SK-N-DZ (cell line): ENCODE measurements around the gene CADPS2.

Experiments used
- DNase-seq: peaks from one replicate; pipeline ENCODE4 v3.0.0-alpha.2; 2015; ENCODE audit warnings: low spot score

Gene CADPS2

DNA sequence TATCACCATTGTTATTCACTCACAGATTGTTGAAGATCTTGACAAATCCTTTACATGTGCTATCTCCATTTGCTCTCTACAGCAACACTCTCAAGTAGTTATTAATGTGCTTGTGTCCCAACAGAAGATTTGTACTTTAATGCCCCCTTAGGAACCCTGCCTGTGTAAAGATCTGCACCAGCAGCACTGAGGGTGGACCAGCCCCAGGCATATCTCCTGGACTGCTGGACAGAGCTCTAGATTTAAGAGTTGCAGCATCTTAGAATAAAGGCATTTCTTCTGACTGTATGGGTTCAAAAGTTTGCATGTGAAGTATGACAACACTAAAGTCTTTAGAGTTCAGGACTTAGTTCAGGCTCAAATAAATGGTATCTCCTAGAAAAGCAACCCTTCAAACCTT is 282.0 kb downstream of the CADPS2 start:
- DNase-seq, result no peak

DNA sequence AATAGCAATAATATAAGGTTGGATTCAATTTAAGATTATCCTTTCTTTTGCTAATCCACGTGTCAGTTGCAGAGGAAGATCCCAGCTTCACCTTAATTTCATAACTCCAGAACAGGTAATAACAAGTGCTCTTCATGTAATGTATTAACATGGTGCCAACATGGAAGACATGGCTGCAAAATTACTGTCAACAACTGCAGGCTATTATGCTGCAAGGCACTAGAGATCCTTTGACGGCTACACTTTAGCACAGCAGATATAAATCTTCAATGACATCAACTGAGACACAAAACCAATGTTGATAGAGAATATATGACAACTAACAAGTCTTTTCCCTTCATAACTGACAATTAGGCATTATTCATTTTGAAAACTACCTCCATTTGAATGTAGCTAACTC is 283.5 kb downstream of the CADPS2 start:
- DNase-seq, result no peak

- DNase-seq, result no peak
These were observed 285.6 kb downstream of the CADPS2 start for GRCh38 chr7:122600630-122601029.

GRCh38 chr7:122600042-122600441 is 286.2 kb downstream of the CADPS2 start:
- no peak for DNase-seq

DNA sequence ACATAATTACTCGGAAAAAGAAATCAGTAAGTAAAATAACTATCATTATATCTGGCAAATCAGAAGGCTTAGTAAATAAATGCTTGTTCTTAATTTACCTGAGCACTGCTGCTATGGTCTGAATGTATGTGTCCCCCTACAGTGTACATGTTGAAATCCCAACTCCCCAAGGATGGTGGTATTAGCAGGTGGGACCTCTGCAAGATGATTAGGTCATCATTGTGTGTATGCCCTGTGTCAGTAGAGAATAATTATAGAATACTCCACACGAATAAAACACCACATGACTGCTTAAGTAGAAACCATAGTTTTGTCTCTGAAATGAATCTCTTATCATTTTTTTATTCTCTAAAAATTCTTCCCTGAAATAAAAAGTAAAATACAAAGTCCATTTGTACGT is 289.0 kb downstream of the CADPS2 start:
- no peak for DNase-seq

DNA sequence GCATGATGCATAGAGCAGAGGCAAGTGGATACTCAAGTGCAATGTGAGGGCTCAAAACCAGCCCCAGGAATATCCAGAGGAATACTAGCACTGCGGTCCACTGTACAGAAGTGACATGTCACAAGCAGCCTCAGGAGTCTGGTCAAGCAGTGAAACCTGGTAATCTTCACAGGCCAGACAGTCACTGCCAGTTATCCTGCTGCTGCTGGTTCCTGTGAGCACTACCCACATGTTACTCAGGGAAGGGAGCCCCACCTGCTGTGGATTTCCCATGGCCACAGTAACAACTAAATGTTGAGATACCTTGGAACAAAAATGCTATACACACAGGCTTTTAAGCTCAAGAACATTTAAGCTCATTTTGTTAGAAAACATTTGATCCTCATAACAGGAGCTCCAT is 290.4 kb downstream of the CADPS2 start:
- no peak for DNase-seq

- DNase-seq, result no peak
These were observed 297.6 kb downstream of the CADPS2 start for GRCh38 chr7:122588621-122589020.

- DNase-seq, result no peak
These were observed 301.5 kb downstream of the CADPS2 start for GRCh38 chr7:122584676-122585251.

DNA sequence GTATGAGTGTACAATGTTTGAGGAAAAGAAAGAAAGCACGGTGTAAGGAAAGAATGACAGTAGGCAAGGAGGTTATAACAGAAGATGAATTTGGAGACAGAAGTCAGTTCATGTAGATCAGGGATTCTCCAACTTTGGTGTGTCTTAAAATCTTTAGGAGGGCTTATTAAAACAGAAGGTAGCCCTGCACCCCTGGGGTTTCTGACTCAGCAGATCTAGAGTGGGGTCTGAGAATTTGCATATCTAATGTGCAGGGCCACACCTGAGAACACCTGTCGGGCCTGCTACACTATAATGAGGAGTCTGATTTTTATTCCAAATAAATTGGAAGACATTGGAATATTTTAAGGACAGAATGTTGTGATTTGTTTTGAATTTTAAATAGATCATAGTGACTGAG is 307.9 kb downstream of the CADPS2 start:
- DNase-seq, result no peak

GRCh38 chr7:122577449-122578003 is 308.7 kb downstream of the CADPS2 start:
- DNase-seq, result no peak

- no peak for DNase-seq
These were observed 313.6 kb downstream of the CADPS2 start for GRCh38 chr7:122572706-122573105.

- DNase-seq, result no peak
These were observed 324.9 kb downstream of the CADPS2 start for GRCh38 chr7:122561326-122561725.

DNA sequence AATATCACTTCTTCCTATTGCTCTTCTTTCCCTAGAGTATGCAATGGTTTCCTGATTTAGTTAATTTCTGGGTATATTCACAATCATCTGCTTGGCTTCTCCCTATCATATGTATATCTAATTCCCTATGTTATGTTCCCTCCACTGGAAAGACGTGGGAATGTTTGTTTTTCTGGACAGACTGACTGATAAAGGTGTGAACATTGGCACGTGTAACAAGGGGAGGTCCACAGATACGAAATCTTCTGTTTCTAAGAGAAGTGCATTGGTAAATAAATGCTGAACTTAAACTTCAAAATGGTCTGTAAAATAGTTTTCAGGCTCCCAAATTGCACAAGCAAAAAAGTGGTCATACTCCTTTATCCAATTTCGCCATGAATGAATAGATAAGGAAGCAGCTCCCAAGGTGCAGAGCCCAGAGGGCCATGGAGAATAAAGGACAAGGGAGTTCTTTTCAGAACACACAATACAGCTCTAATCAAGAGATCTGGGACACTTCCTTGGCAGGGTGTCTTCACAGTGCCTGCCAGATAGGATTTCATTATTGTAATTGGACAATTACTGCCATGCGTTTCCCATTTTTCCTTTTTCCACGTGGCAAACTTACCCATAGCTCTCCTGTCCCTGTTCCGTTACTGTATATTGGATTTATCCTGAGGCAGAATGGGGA is 329.3 kb downstream of the CADPS2 start:
- DNase-seq, result no peak

DNA sequence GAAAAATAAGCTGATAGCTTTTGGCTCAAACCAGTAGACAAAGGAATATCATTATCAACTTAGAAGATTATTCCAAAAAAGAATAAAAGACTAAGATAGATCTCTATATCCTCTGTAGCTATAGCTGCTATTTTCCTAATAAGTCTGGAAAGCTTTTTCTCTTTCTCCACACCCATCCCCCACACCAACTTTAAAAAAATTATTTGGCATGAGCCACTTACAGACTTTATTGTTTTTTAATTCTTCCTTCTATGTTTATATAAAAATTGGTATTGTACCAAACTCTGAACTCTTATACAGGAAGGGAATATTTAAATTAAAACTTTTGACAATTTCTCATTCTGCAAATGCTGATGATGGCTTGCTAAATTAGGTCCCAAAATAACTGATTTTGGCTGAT is 330.0 kb downstream of the CADPS2 start:
- no peak for DNase-seq

DNA sequence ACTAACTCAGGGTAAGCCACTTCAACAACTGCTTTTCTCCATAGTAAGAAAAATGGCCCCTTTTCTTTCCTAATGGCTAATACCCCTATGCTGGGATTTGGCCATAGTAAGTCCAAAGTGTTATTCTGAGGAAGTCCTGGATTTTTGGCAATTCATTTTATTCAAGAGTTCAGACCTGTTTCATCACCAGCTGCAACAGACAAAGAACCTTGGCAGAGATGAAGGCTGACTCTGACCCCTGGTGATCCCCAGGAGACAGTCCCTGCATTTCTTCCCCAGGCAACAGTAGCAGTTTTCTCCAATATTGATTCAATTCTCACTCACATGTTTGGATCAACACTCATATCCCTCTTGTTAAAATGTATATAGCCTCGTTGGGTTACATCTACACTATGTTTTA is 332.5 kb downstream of the CADPS2 start:
- no peak for DNase-seq

- DNase-seq, result no peak
These were observed 333.5 kb downstream of the CADPS2 start for GRCh38 chr7:122552769-122553168.

- DNase-seq, result no peak
These were observed 335.7 kb downstream of the CADPS2 start for GRCh38 chr7:122550545-122550944.

DNA sequence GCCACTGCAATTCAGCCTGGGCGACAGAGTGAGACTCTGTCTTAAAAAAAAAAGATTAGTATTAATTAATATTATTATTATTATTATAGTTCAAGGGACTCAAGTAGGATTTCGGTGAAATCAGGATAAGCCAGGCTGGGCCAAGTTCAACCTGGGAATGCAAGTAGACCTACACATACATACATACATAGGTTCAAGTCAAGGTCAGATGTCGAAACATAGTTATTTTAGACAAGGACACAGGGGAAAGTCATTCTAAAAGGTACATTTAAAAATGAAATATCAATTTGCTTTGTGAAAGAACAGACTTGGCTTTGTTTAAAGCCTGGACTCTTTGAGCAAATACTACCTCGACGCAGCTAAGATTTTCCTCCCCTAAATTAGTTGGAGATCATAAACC is 336.7 kb downstream of the CADPS2 start:
- no peak for DNase-seq

GRCh38 chr7:122546496-122546895 is 339.8 kb downstream of the CADPS2 start:
- no peak for DNase-seq

- no peak for DNase-seq
These were observed 341.8 kb downstream of the CADPS2 start for GRCh38 chr7:122544463-122544862.

DNA sequence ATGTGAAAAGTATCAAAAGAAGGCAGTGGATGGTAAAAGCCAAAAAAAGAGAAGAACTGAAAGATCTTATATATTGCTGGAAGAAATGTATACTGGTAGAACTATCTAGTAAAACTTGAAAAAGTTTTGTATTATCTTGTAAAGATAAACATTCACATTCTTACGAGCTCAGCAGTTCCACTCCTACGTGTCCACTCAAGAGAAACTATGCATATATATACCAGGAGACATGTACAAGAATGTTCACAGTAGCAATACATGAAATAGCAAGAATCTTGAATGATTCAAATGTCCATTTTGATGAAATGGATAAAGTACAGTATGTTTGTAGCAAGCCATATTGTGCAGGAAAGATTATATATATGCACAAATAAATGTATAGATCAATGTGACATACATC is 342.4 kb downstream of the CADPS2 start:
- no peak for DNase-seq

- no peak for DNase-seq
These were observed 343.1 kb downstream of the CADPS2 start for GRCh38 chr7:122543166-122543565.

GRCh38 chr7:122535086-122535485 is 351.2 kb downstream of the CADPS2 start:
- no peak for DNase-seq
